K562 (cell line): ENCODE measurements around the gene ST7. TPM values are rescaled to one million over a fixed set of nuclear protein-coding genes. Genes with fewer than 3 reads are reported as not detected.

Source experiments
- ARHGAP35 ChIP-seq: fragments of 450-650 bp; IDR thresholded peaks from 2 replicates; pipeline ENCODE4 v1.6.1; 2018; ENCODE audit not compliant: partially characterized antibody
- MEIS2 ChIP-seq: fragments of 450-650 bp; IDR thresholded peaks from 2 replicates; pipeline ENCODE4 v1.6.1; 2014; ENCODE audit warnings: mild to moderate bottlenecking; ENCODE audit not compliant: partially characterized antibody
- MYBL2 ChIP-seq, 2 experiments: fragments of 450-650 bp in 1 of 2; sonication (generic) in 1 of 2; formaldehyde crosslinking in 1 of 2; IDR thresholded peaks; 2 replicates each; pipeline versions ENCODE4 v1.6.1 to v1.8.1; 2017 to 2022; ENCODE audit warnings: borderline replicate concordance in 1 of 2, inconsistent platforms in 1 of 2, low read depth in 1 of 2, mild to moderate bottlenecking in 1 of 2, missing genetic modification reagents in 1 of 2, moderate library complexity in 1 of 2
- RFX7 ChIP-seq: fragments of 250-450 bp; sonication (Bioruptor Pico); IDR thresholded peaks from 2 replicates; pipeline ENCODE4 v1.5.1; 2021; ENCODE audit warnings: mild to moderate bottlenecking
- SLC30A9 ChIP-seq: fragments of 250-450 bp; sonication (Bioruptor Pico); IDR thresholded peaks from 2 replicates; pipeline ENCODE4 v1.8.0; 2022; ENCODE audit warnings: mild to moderate bottlenecking, moderate library complexity
- SRSF1 ChIP-seq: fragments of 200-400 bp; formaldehyde crosslinking; IDR thresholded peaks from 2 replicates; pipeline ENCODE4 v1.6.1; 2017; ENCODE audit warnings: mild to moderate bottlenecking, low read depth, low read length, moderate library complexity
- TCF7 ChIP-seq: sonication (generic); IDR thresholded peaks from 2 replicates; pipeline ENCODE4 v1.6.1; 2016; ENCODE audit warnings: antibody characterized with exemption, borderline replicate concordance
- ZNF224 ChIP-seq: sonication (generic); formaldehyde crosslinking; IDR thresholded peaks from 2 replicates; pipeline ENCODE4 v1.8.0; 2022; ENCODE audit warnings: mild to moderate bottlenecking, missing genetic modification reagents
- ZNF699 ChIP-seq: fragments of 250-450 bp; sonication (Bioruptor Pico); IDR thresholded peaks from 2 replicates; pipeline ENCODE4 v1.8.0; 2021; ENCODE audit warnings: mild to moderate bottlenecking, moderate library complexity; ENCODE audit not compliant: insufficient replicate concordance
- ZNF75A ChIP-seq: fragments of 450-650 bp; formaldehyde crosslinking; IDR thresholded peaks from 2 replicates; pipeline ENCODE4 v1.4.0; 2020; ENCODE audit warnings: mild to moderate bottlenecking
- polyA plus RNA-seq, 8 experiments: library from polyadenylated mRNA; depleted of rRNA in 4 of 8; stranded (reverse) in 5 of 8; unstranded in 3 of 8; fragments of >200 nt; fragmentation: Nextera tagmentation in 2 of 8; fragmentation: Illumina TruSeq in 1 of 8; extraction: Ambion mirVana in 2 of 8; extraction: Trizol in 1 of 8; gene quantifications; 2 replicates each; pipeline versions ENCODE4 v1.2.1 to v1.2.3, GENCODE V29; 2011 to 2014; ENCODE audit warnings: inconsistent platforms in 1 of 8, missing spikeins in 1 of 8
- total RNA-seq, 7 experiments: library from RNA; depleted of rRNA in 6 of 7; stranded (reverse); fragments of >200 nt in 6 of 7; fragmentation: Illumina TruSeq in 2 of 7; extraction: Trizol in 2 of 7; gene quantifications; 2 replicates each; pipeline versions ENCODE4 v1.2.1 to v1.2.3, GENCODE V29; 2011 to 2021; ENCODE audit warnings: low replicate concordance in 1 of 7
- TF ChIP-seq, protein P1 (sequence below): sonication (generic); formaldehyde crosslinking; IDR thresholded peaks from 2 replicates; pipeline ENCODE4 v1.8.0; 2022; ENCODE audit warnings: mild to moderate bottlenecking, missing genetic modification reagents
- TF ChIP-seq, protein P2 (sequence below): fragments of 450-650 bp; formaldehyde crosslinking; IDR thresholded peaks from 2 replicates; pipeline ENCODE4 v1.4.0; 2020; ENCODE audit warnings: mild to moderate bottlenecking, mixed read lengths
- TF ChIP-seq, protein P3 (sequence below), 2 experiments: fragments of 450-650 bp in 1 of 2; IDR thresholded peaks; 2 replicates each; pipeline ENCODE4 v1.6.1; 2011 to 2017; ENCODE audit warnings: low read depth in 2 of 2, antibody characterized with exemption in 1 of 2, borderline replicate concordance in 1 of 2, low read length in 1 of 2, mild to moderate bottlenecking in 1 of 2, mixed read lengths in 1 of 2; ENCODE audit not compliant: control insufficient read depth in 1 of 2

The ST7 gene
- total and polyA plus RNA-seq, 9 of the 15 experiments (the other 6 are each of a cell fraction or from before 2014, with no cell fraction given), result 23.9 to 56.3 (median 36.9) TPM

DNA sequence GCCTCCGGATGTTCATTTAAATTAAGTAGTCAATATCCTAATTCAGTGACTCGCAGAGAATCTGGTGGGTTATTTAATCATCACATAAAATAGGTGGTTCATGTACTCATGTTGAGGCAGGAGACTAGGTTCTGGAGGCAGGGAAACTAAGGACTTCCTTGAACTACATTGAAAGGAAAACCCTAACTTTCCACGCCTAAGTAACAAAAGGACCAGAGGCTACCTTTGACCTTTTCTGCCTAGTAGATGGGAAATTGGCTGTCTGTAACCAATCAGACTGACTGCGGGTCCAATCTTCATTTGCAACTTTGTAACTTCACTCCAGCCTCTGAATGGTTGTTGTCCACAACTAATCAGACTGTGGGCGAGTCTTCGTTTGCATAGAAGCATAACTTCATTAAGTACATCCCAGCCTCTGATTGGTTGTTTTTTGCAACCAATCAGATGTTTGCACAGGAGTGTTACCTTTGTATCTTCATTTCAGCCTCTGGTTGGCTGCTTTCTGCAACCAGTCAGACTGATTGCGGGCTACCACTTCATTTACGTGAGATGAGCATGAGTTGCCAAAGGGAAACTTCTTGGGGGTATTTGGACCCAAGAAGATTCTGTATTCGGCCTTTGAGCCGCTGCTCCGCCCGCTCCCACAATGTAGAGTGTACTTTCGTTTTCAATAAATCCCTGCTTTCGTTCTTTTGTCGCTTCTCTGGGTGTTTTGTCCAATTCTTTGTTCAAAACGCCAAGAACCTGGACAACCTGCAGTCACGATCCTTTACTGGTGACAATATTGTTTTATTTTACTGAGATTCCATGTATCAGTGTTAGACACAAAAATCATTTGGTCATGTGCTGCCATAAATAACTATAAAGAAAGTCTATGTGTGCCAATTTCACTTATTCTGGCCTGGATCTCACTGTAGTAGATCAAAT lies 1.7 kb upstream of the ST7 start (continued):
- TF ChIP-seq, protein P1, sequence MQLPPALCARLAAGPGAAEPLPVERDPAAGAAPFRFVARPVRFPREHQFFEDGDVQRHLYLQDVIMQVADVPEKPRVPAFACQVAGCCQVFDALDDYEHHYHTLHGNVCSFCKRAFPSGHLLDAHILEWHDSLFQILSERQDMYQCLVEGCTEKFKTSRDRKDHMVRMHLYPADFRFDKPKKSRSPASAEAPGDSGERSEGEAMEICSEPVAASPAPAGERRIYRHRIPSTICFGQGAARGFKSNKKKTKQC (CRISPR knock-in tag), result no peak
- TF ChIP-seq MEIS2, result peak; percentile 1
- TF ChIP-seq ZNF699 (CRISPR knock-in tag), result peak; percentile 52
- no peak for TF ChIP-seq MYBL2 (IDR thresholded peaks at IDR 0.05; ENCODE audit: low read depth)
- no peak for TF ChIP-seq MYBL2 (CRISPR knock-in tag; IDR thresholded peaks at IDR 0.05; ENCODE audit: borderline replicate concordance)
- TF ChIP-seq ARHGAP35, result no peak
- no peak for TF ChIP-seq TCF7
- no peak for TF ChIP-seq ZNF224 (CRISPR knock-in tag)
- TF ChIP-seq RFX7 (CRISPR knock-in tag), result no peak
- TF ChIP-seq ZNF75A (CRISPR knock-in tag), result no peak
- TF ChIP-seq, protein P2, sequence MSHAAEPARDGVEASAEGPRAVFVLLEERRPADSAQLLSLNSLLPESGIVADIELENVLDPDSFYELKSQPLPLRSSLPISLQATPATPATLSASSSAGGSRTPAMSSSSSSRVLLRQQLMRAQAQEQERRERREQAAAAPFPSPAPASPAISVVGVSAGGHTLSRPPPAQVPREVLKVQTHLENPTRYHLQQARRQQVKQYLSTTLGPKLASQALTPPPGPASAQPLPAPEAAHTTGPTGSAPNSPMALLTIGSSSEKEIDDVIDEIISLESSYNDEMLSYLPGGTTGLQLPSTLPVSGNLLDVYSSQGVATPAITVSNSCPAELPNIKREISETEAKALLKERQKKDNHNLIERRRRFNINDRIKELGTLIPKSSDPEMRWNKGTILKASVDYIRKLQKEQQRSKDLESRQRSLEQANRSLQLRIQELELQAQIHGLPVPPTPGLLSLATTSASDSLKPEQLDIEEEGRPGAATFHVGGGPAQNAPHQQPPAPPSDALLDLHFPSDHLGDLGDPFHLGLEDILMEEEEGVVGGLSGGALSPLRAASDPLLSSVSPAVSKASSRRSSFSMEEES (CRISPR knock-in tag), result no peak
- TF ChIP-seq SRSF1, result no peak
- no peak for TF ChIP-seq SLC30A9 (CRISPR knock-in tag)
- TF ChIP-seq, protein P3, sequence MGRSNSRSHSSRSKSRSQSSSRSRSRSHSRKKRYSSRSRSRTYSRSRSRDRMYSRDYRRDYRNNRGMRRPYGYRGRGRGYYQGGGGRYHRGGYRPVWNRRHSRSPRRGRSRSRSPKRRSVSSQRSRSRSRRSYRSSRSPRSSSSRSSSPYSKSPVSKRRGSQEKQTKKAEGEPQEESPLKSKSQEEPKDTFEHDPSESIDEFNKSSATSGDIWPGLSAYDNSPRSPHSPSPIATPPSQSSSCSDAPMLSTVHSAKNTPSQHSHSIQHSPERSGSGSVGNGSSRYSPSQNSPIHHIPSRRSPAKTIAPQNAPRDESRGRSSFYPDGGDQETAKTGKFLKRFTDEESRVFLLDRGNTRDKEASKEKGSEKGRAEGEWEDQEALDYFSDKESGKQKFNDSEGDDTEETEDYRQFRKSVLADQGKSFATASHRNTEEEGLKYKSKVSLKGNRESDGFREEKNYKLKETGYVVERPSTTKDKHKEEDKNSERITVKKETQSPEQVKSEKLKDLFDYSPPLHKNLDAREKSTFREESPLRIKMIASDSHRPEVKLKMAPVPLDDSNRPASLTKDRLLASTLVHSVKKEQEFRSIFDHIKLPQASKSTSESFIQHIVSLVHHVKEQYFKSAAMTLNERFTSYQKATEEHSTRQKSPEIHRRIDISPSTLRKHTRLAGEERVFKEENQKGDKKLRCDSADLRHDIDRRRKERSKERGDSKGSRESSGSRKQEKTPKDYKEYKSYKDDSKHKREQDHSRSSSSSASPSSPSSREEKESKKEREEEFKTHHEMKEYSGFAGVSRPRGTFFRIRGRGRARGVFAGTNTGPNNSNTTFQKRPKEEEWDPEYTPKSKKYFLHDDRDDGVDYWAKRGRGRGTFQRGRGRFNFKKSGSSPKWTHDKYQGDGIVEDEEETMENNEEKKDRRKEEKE (IDR thresholded peaks at IDR 0.05; ENCODE audit: borderline replicate concordance in 1 of 2, control insufficient read depth in 1 of 2, low read depth in 2 of 2, low read length in 1 of 2), result no peak
